ENCODE results near the gene FBXL19. TPM values are rescaled to one million over a fixed set of nuclear protein-coding genes. Genes with fewer than 3 reads are reported as not detected.

Gene FBXL19
- polyA plus RNA-seq, 1 donor (not counting 4 experiments of a cell fraction or from before 2014, with no cell fraction given): 10.2 TPM

DNA sequence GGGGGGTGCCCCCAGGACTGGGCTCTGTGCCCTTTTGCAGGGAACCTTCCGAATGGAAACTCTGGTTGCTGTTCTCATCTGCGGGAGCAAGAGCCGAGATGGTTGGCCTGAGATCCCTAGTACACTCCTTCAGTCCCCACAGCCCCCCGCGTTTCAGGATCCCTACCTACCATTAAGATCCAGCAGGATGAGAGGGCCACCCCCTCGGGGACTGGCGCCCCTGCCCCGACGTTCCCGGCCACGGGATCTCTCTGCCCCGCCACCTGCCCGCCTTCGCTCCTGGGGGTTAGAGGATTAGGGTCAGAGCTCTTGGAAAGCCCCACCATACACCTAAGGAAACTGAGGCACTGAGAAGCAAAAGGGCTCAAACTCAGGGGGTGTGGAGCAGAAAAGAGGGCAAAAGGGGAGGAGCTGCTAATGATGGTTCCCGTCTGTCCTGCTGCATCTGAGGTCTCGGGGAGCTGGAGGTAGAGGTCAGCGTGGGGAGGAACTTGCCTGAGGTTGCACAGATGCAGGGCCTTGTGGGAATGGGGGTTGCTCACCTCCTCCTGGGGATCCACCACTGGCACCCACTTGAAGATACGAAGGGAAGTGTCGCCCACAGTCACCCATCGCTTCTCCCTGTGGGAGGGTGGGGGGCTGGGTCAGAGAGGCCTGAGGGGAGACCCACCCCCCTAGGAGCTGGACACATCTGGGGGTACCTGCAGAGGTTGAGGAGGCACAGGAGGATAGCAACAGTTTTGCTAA, 30.5 kb upstream of the FBXL19 start:
- Histone ChIP-seq H3K9me3 (ENCODE audit: control insufficient read depth, low read depth, low read length) (no peaks in the 10 kb centered on the region), H3K36me3 (ENCODE audit: control insufficient read depth in 2 of 2, extremely low read depth in 1 of 2, insufficient read depth in 2 of 2, low read length in 2 of 2) (peaks cover 8 to 9% of the 10 kb centered on the region in 2 experiments), H3K27ac (ENCODE audit: control insufficient read depth, insufficient read depth, low read length) (no peak overlapping the region), H3K4me1 (ENCODE audit: control insufficient read depth, extremely low read depth, insufficient read depth, low read length) (peaks cover 35% of the 10 kb centered on the region), H3K4me2 (ENCODE audit: control insufficient read depth, extremely low read depth, insufficient read depth, low read depth, low read length) (peak overlapping the region; percentile 83), H3K9ac (ENCODE audit: control insufficient read depth, extremely low read depth, insufficient read depth, low read length) (peak overlapping the region; percentile 84), H3K27me3 (ENCODE audit: control insufficient read depth, extremely low read depth, insufficient read depth, low read length) (no peaks in the 10 kb centered on the region), H3K9me1 (ENCODE audit: control insufficient read depth, extremely low read depth, insufficient read depth, low read length) (peaks cover 2% of the 10 kb centered on the region), H4K20me1 (ENCODE audit: control insufficient read depth, extremely low read depth, insufficient read depth, low read length) (no peaks in the 10 kb centered on the region), H3K4me3 (ENCODE audit: control insufficient read depth in 2 of 3, extremely low read depth in 1 of 3, insufficient read depth in 2 of 3, low read depth in 1 of 3, low read length in 3 of 3) (peak overlapping the region; percentile 74 to 85 (median 80)), H3K79me2 (ENCODE audit: control insufficient read depth, insufficient read depth, low read length) (peaks cover 10% of the 10 kb centered on the region), H2AFZ (ENCODE audit: control insufficient read depth, low read length) (no peak overlapping the region)
- FAIRE-seq (no peak), DNase-seq (ENCODE audit: low read depth, low spot score) (no peak)
- dilution Hi-C loops (cut with MboI; ENCODE audit: extremely low pct_ligation_motif_present, low sequenced_read_pairs): loop anchor here (25.0 kb wide), 1 partner anchor 106 kb away; the partner anchor contains the start of gene ZNF629
- TF ChIP-seq, protein P1, sequence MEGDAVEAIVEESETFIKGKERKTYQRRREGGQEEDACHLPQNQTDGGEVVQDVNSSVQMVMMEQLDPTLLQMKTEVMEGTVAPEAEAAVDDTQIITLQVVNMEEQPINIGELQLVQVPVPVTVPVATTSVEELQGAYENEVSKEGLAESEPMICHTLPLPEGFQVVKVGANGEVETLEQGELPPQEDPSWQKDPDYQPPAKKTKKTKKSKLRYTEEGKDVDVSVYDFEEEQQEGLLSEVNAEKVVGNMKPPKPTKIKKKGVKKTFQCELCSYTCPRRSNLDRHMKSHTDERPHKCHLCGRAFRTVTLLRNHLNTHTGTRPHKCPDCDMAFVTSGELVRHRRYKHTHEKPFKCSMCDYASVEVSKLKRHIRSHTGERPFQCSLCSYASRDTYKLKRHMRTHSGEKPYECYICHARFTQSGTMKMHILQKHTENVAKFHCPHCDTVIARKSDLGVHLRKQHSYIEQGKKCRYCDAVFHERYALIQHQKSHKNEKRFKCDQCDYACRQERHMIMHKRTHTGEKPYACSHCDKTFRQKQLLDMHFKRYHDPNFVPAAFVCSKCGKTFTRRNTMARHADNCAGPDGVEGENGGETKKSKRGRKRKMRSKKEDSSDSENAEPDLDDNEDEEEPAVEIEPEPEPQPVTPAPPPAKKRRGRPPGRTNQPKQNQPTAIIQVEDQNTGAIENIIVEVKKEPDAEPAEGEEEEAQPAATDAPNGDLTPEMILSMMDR (optimal IDR thresholded peaks at IDR 0.05 in 1 of 3, IDR thresholded peaks at IDR 0.05 in 1 of 3, conservative IDR thresholded peaks at IDR 0.05 in 1 of 3; ENCODE audit: extremely low read depth in 1 of 3, insufficient read depth in 2 of 3, low read length in 3 of 3): no peak
- no peak for TF ChIP-seq EZH2 (IDR thresholded peaks at IDR 0.05; ENCODE audit: low read length)

DNA sequence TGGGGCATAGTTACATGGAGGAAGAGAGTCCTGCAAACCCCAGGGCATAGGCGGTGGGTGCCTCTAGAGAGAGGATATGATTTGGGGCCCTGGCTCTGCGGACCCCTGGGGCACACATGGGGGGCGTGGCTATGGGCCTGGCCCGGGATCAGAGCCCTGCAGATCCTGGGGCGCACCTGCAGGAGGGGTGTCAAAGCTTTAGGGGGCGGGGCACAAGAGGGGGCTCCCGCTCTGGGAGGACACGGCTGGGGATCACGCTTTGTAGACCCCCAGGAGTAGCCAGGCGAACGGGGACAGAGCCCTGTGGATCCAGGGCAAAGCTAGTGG, 30.0 kb upstream of the FBXL19 start:
- Histone ChIP-seq H3K27me3 (ENCODE audit: control insufficient read depth, extremely low read depth, insufficient read depth, low read length) (no peaks in the 10 kb centered on the region), H2AFZ (ENCODE audit: control insufficient read depth, low read length) (peak overlapping the region; percentile 83), H3K4me3 (ENCODE audit: control insufficient read depth in 2 of 3, extremely low read depth in 1 of 3, insufficient read depth in 2 of 3, low read depth in 1 of 3, low read length in 3 of 3) (peak overlapping the region; percentile 74 to 85 (median 80)), H3K9ac (ENCODE audit: control insufficient read depth, extremely low read depth, insufficient read depth, low read length) (peak overlapping the region; percentile 84), H3K79me2 (ENCODE audit: control insufficient read depth, insufficient read depth, low read length) (peaks cover 10% of the 10 kb centered on the region), H4K20me1 (ENCODE audit: control insufficient read depth, extremely low read depth, insufficient read depth, low read length) (no peaks in the 10 kb centered on the region), H3K27ac (ENCODE audit: control insufficient read depth, insufficient read depth, low read length) (peak overlapping the region; percentile 93), H3K36me3 (ENCODE audit: control insufficient read depth in 2 of 2, extremely low read depth in 1 of 2, insufficient read depth in 2 of 2, low read length in 2 of 2) (peaks cover 6 to 8% of the 10 kb centered on the region in 2 experiments), H3K9me1 (ENCODE audit: control insufficient read depth, extremely low read depth, insufficient read depth, low read length) (peaks cover 2% of the 10 kb centered on the region), H3K9me3 (ENCODE audit: control insufficient read depth, low read depth, low read length) (no peaks in the 10 kb centered on the region), H3K4me2 (ENCODE audit: control insufficient read depth, extremely low read depth, insufficient read depth, low read depth, low read length) (peak overlapping the region; percentile 83), H3K4me1 (ENCODE audit: control insufficient read depth, extremely low read depth, insufficient read depth, low read length) (peaks cover 35% of the 10 kb centered on the region)
- no peak for DNase-seq (ENCODE audit: low read depth, low spot score)
- dilution Hi-C loops (cut with MboI; ENCODE audit: extremely low pct_ligation_motif_present, low sequenced_read_pairs): loop anchor here (25.0 kb wide), 1 partner anchor 106 kb away; the partner anchor contains the start of gene ZNF629
- TF ChIP-seq, protein P1 (optimal IDR thresholded peaks at IDR 0.05 in 1 of 3, IDR thresholded peaks at IDR 0.05 in 1 of 3, conservative IDR thresholded peaks at IDR 0.05 in 1 of 3; ENCODE audit: extremely low read depth in 1 of 3, insufficient read depth in 2 of 3, low read length in 3 of 3): no peak
- no peak for TF ChIP-seq EZH2 (IDR thresholded peaks at IDR 0.05; ENCODE audit: low read length)
- FAIRE-seq: no peak
